ENCODE results near the gene PANK4.

PANK4 gene

GRCh38 chr1:2497891-2498290, 28.5 kb downstream of the PANK4 start:
- DNase-seq (ENCODE audit: low read depth) = no peak

- no peak for DNase-seq (ENCODE audit: low read depth)
Observed at GRCh38 chr1:2496746-2497145, 29.6 kb downstream of the PANK4 start.

- no peak for DNase-seq (ENCODE audit: low read depth)
Observed at GRCh38 chr1:2496087-2496622, 30.2 kb downstream of the PANK4 start.

- DNase-seq (ENCODE audit: low read depth) = no peak
Observed at GRCh38 chr1:2495546-2495945, 30.9 kb downstream of the PANK4 start.

- DNase-seq (ENCODE audit: low read depth) = no peak
Observed at GRCh38 chr1:2495026-2495425, 31.4 kb downstream of the PANK4 start.

GRCh38 chr1:2494323-2494693, 32.1 kb downstream of the PANK4 start:
- no peak for DNase-seq (ENCODE audit: low read depth)

GRCh38 chr1:2493691-2494322, 32.6 kb downstream of the PANK4 start:
- DNase-seq (ENCODE audit: low read depth) = no peak

GRCh38 chr1:2493218-2493617, 33.2 kb downstream of the PANK4 start:
- no peak for DNase-seq (ENCODE audit: low read depth)

GRCh38 chr1:2492091-2492490, 34.3 kb downstream of the PANK4 start:
- DNase-seq (ENCODE audit: low read depth) = no peak

GRCh38 chr1:2489615-2490014, 36.8 kb downstream of the PANK4 start:
- no peak for DNase-seq (ENCODE audit: low read depth)

GRCh38 chr1:2488688-2489087, 37.7 kb downstream of the PANK4 start:
- no peak for DNase-seq (ENCODE audit: low read depth)

- no peak for DNase-seq (ENCODE audit: low read depth)
Observed at GRCh38 chr1:2486558-2486957, 39.8 kb downstream of the PANK4 start.

- DNase-seq (ENCODE audit: low read depth) = no peak
Observed at GRCh38 chr1:2486041-2486440, 40.4 kb downstream of the PANK4 start.

- DNase-seq (ENCODE audit: low read depth) = no peak
Observed at GRCh38 chr1:2483970-2484369, 42.4 kb downstream of the PANK4 start.

- DNase-seq (ENCODE audit: low read depth) = no peak
Observed at GRCh38 chr1:2483026-2483425, 43.4 kb downstream of the PANK4 start.

- no peak for DNase-seq (ENCODE audit: low read depth)
Observed at GRCh38 chr1:2482588-2482987, 43.8 kb downstream of the PANK4 start.

- DNase-seq (ENCODE audit: low read depth) = no peak
Observed at GRCh38 chr1:2481885-2482284, 44.5 kb downstream of the PANK4 start.

GRCh38 chr1:2480986-2481364, 45.4 kb downstream of the PANK4 start:
- no peak for DNase-seq (ENCODE audit: low read depth)

GRCh38 chr1:2480236-2480985, 46.0 kb downstream of the PANK4 start:
- no peak for DNase-seq (ENCODE audit: low read depth)

GRCh38 chr1:2479618-2480017, 46.8 kb downstream of the PANK4 start:
- no peak for DNase-seq (ENCODE audit: low read depth)

GRCh38 chr1:2479186-2479585, 47.2 kb downstream of the PANK4 start:
- no peak for DNase-seq (ENCODE audit: low read depth)

- no peak for DNase-seq (ENCODE audit: low read depth)
Observed at GRCh38 chr1:2477791-2478499, 48.5 kb downstream of the PANK4 start.

GRCh38 chr1:2477309-2477708, 49.1 kb downstream of the PANK4 start:
- no peak for DNase-seq (ENCODE audit: low read depth)
